ENCODE data around the gene TMEM236.
"Not testable (repeated sequence)": the region's sequence is repeated elsewhere in the genome, so short reads cannot be mapped to it uniquely, and the experiment has no call there.

Gene TMEM236

GRCh38 chr10:17751781-17752445 is at the start of gene TMEM236:
TMEM236 (plus strand) TSS chr10:17752201; CDS start chr10:17752296, 95 bp downstream.
- no peak for DNase-seq

GRCh38 chr10:17703706-17704105 is 48.3 kb upstream of the TMEM236 start:
- no peak for DNase-seq

GRCh38 chr10:17708821-17709220 is 43.2 kb upstream of the TMEM236 start:
- no peak for DNase-seq

GRCh38 chr10:17709492-17709891 is 42.5 kb upstream of the TMEM236 start:
- DNase-seq = no peak

- no peak for DNase-seq
These were observed 41.8 kb upstream of the TMEM236 start for GRCh38 chr10:17710181-17710580.

GRCh38 chr10:17712053-17712452 is 39.9 kb upstream of the TMEM236 start:
- DNase-seq = no peak

- no peak for DNase-seq
These were observed 39.1 kb upstream of the TMEM236 start for GRCh38 chr10:17712717-17713471.

GRCh38 chr10:17713758-17714157 is 38.2 kb upstream of the TMEM236 start:
- DNase-seq = no peak

GRCh38 chr10:17716161-17716560 is 35.8 kb upstream of the TMEM236 start:
- DNase-seq = no peak

- not testable (repeated sequence) for DNase-seq
These were observed 29.5 kb upstream of the TMEM236 start for GRCh38 chr10:17722317-17723014.

- DNase-seq = no peak
These were observed 26.3 kb upstream of the TMEM236 start for GRCh38 chr10:17725703-17726102.

GRCh38 chr10:17729630-17730029 is 22.4 kb upstream of the TMEM236 start:
- no peak for DNase-seq

- DNase-seq = no peak
These were observed 21.3 kb upstream of the TMEM236 start for GRCh38 chr10:17730667-17731066.

GRCh38 chr10:17731331-17732020 is 20.5 kb upstream of the TMEM236 start:
- no peak for DNase-seq

GRCh38 chr10:17733620-17734019 is 18.4 kb upstream of the TMEM236 start:
- DNase-seq = no peak

GRCh38 chr10:17734432-17735080 is 17.4 kb upstream of the TMEM236 start:
- no peak for DNase-seq

GRCh38 chr10:17735166-17735941 is 16.6 kb upstream of the TMEM236 start:
- no peak for DNase-seq

GRCh38 chr10:17736223-17736622 is 15.8 kb upstream of the TMEM236 start:
- DNase-seq = no peak

GRCh38 chr10:17737027-17737965 is 14.7 kb upstream of the TMEM236 start:
- DNase-seq = no peak

GRCh38 chr10:17740668-17741067 is 11.3 kb upstream of the TMEM236 start:
- DNase-seq = no peak

- peak; percentile 66 to 72 for DNase-seq
These were observed 9.1 kb upstream of the TMEM236 start for GRCh38 chr10:17742918-17743317.

All from activated CD4-positive, alpha-beta T cell treated with anti-CD3 and anti-CD28 coated beads, Interleukin-2, amount 50 U/mL, for 4 hours (primary cell).